AG08396 (cell line): ENCODE results near the gene UBTF.

Experiments
- DNase-seq: peaks from one replicate; pipeline ENCODE4 v3.0.0; 2012; ENCODE audit warnings: low spot score, mixed read lengths

UBTF gene

GRCh38 chr17:44219616-44220212 is at the start of gene UBTF:
UBTF (minus strand) TSS chr17:44219675; CDS start chr17:44218229, 1,446 bp downstream.
- DNase-seq = peak; percentile 67

- DNase-seq = no peak
These were observed 49.4 kb upstream of the UBTF start for GRCh38 chr17:44268709-44269534.

GRCh38 chr17:44267818-44268490 is 48.5 kb upstream of the UBTF start, which contains the start of gene SLC4A1:
SLC4A1 (minus strand) TSS chr17:44268135; CDS start chr17:44262866, 5,269 bp downstream.
- DNase-seq = no peak

- no peak for DNase-seq
These were observed 47.6 kb upstream of the UBTF start for GRCh38 chr17:44267165-44267455.

GRCh38 chr17:44266402-44267164 is 47.1 kb upstream of the UBTF start:
- DNase-seq = no peak

GRCh38 chr17:44263345-44263902 is 43.9 kb upstream of the UBTF start:
- no peak for DNase-seq

GRCh38 chr17:44262654-44263225 is 43.3 kb upstream of the UBTF start:
- DNase-seq = no peak

- DNase-seq = no peak
These were observed 40.8 kb upstream of the UBTF start for GRCh38 chr17:44260296-44260695.

- DNase-seq = no peak
These were observed 39.4 kb upstream of the UBTF start for GRCh38 chr17:44258811-44259351.

- DNase-seq = no peak
These were observed 38.6 kb upstream of the UBTF start for GRCh38 chr17:44257815-44258760.

GRCh38 chr17:44256671-44257070 is 37.2 kb upstream of the UBTF start:
- DNase-seq = no peak

GRCh38 chr17:44255915-44256314 is 36.4 kb upstream of the UBTF start:
- DNase-seq = no peak

- no peak for DNase-seq
These were observed 35.1 kb upstream of the UBTF start for GRCh38 chr17:44254361-44255095.

GRCh38 chr17:44253006-44253405 is 33.5 kb upstream of the UBTF start:
- DNase-seq = no peak

GRCh38 chr17:44251062-44251461 is 31.6 kb upstream of the UBTF start:
- DNase-seq = no peak

- no peak for DNase-seq
These were observed 30.2 kb upstream of the UBTF start for GRCh38 chr17:44249501-44250246.

- DNase-seq = no peak
These were observed 28.6 kb upstream of the UBTF start for GRCh38 chr17:44247876-44248736.

GRCh38 chr17:44247440-44247841 is 28.0 kb upstream of the UBTF start:
- no peak for DNase-seq
